GM23338 (cell line): ENCODE results near the gene GOLGB1. TPM values are rescaled to one million over a fixed set of nuclear protein-coding genes. Genes with fewer than 3 reads are reported as not detected.

ENCODE experiments used
- ATAC-seq: fragments of 200-7000 bp; cut with Tn5 transposase; 3 replicates; pipeline ENCODE4 v1.9.1; 2020
- DNase-seq: peaks from one replicate; pipeline ENCODE4 v3.0.0-alpha.2; 2015; ENCODE audit warnings: low spot score
- H2AFZ ChIP-seq: fragments of 200-600 bp; sonication (generic); 2 replicates; pipeline ENCODE4 v1.8.0; 2016; ENCODE audit warnings: antibody characterized with exemption, mild to moderate bottlenecking, moderate library complexity
- H3F3A ChIP-seq: fragments of 200-600 bp; sonication (generic); replicated peaks from 2 replicates; pipeline ENCODE4 v1.8.0; 2017; ENCODE audit warnings: antibody characterized with exemption, mixed run types, low read depth
- H3K27ac ChIP-seq: fragments of 200-600 bp; sonication (generic); 2 replicates; pipeline ENCODE4 v1.6.1; 2016; ENCODE audit warnings: low read depth
- H3K27me3 ChIP-seq: fragments of 200-600 bp; sonication (generic); 2 replicates; pipeline ENCODE4 v1.8.0; 2016; ENCODE audit warnings: mild to moderate bottlenecking, mixed run types, moderate library complexity; ENCODE audit not compliant: insufficient read depth
- H3K36me3 ChIP-seq: fragments of 200-600 bp; sonication (generic); 2 replicates; pipeline ENCODE4 v1.8.0; 2016; ENCODE audit warnings: mild to moderate bottlenecking; ENCODE audit not compliant: insufficient read depth
- H3K4me1 ChIP-seq: fragments of 200-600 bp; sonication (generic); 2 replicates; pipeline ENCODE4 v1.8.0; 2016; ENCODE audit warnings: mild to moderate bottlenecking, moderate library complexity; ENCODE audit not compliant: insufficient read depth
- H3K4me2 ChIP-seq: fragments of 200-600 bp; sonication (generic); 2 replicates; pipeline ENCODE4 v1.7.1; 2017; ENCODE audit warnings: mixed run types
- H3K4me3 ChIP-seq: fragments of 200-600 bp; sonication (generic); 2 replicates; pipeline ENCODE4 v1.6.1; 2016; ENCODE audit warnings: mixed run types
- H3K79me2 ChIP-seq: fragments of 200-600 bp; sonication (generic); replicated peaks from 2 replicates; pipeline ENCODE4 v1.8.0; 2017; ENCODE audit warnings: mild to moderate bottlenecking; ENCODE audit not compliant: insufficient read depth
- H3K9me2 ChIP-seq: fragments of 200-600 bp; sonication (generic); 2 replicates; pipeline ENCODE4 v1.8.0; 2017; ENCODE audit not compliant: insufficient read depth
- H4K20me1 ChIP-seq: fragments of 200-600 bp; sonication (generic); replicated peaks from 2 replicates; pipeline ENCODE4 v1.8.0; 2017; ENCODE audit warnings: mild to moderate bottlenecking; ENCODE audit not compliant: insufficient read depth
- H3K27ac Mint-ChIP-seq: 2 replicates; pipeline ENCODE4 v1.8.0; 2020; ENCODE audit warnings: inconsistent platforms, mild to moderate bottlenecking, moderate library complexity, mixed read lengths
- H3K27me3 Mint-ChIP-seq: 3 replicates; pipeline ENCODE4 v1.8.0; 2022; ENCODE audit warnings: low read depth, mild to moderate bottlenecking, moderate library complexity, mixed read lengths, inconsistent platforms; ENCODE audit not compliant: insufficient read depth, poor library complexity
- H3K36me3 Mint-ChIP-seq: 3 replicates; pipeline ENCODE4 v1.8.0; 2021; ENCODE audit warnings: low read depth, mild to moderate bottlenecking, inconsistent platforms, moderate library complexity, mixed read lengths
- H3K4me1 Mint-ChIP-seq: 3 replicates; pipeline ENCODE4 v1.8.0; 2020; ENCODE audit warnings: mild to moderate bottlenecking, inconsistent platforms, mixed read lengths
- H3K4me3 Mint-ChIP-seq: 3 replicates; pipeline ENCODE4 v1.8.0; 2021; ENCODE audit warnings: moderate library complexity, mild to moderate bottlenecking, inconsistent platforms, mixed read lengths
- H3K9me3 Mint-ChIP-seq: 3 replicates; pipeline ENCODE4 v1.8.0; 2020; ENCODE audit warnings: moderate library complexity, mild to moderate bottlenecking, inconsistent platforms, mixed read lengths
- CREB1 ChIP-seq: fragments of 250-450 bp; sonication (Bioruptor Pico); IDR thresholded peaks from 2 replicates; pipeline ENCODE4 v1.5.0; 2020; ENCODE audit warnings: low read depth, mild to moderate bottlenecking, moderate library complexity
- CTCF ChIP-seq, 2 experiments: fragments of 200-600 bp in 1 of 2; sonication (generic) in 1 of 2; conservative IDR thresholded peaks; 2 replicates each; pipeline versions ENCODE4 v1.5.1 to v1.6.1; 2016 to 2017; ENCODE audit warnings: antibody characterized with exemption in 2 of 2, low read depth in 2 of 2, mild to moderate bottlenecking in 2 of 2, moderate library complexity in 1 of 2
- ETS1 ChIP-seq: IDR thresholded peaks from 2 replicates; pipeline ENCODE4 v1.6.1; 2016; ENCODE audit warnings: antibody characterized with exemption
- EZH2 ChIP-seq: fragments of 200-600 bp; sonication (generic); IDR thresholded peaks from one replicate; pipeline ENCODE4 v1.8.0; 2017; ENCODE audit warnings: antibody characterized with exemption, mild to moderate bottlenecking, low read depth; ENCODE audit not compliant: unreplicated experiment
- EZH2phosphoT487 ChIP-seq: fragments of 200-600 bp; sonication (generic); IDR thresholded peaks from one replicate; pipeline ENCODE4 v1.8.1; 2018; ENCODE audit warnings: antibody characterized with exemption; ENCODE audit not compliant: unreplicated experiment
- JUNB ChIP-seq: IDR thresholded peaks from one replicate; pipeline ENCODE4 v1.6.1; 2016; ENCODE audit warnings: antibody characterized with exemption; ENCODE audit not compliant: unreplicated experiment
- NANOG ChIP-seq: IDR thresholded peaks from 2 replicates; pipeline ENCODE4 v1.6.1; 2016; ENCODE audit warnings: antibody characterized with exemption, borderline replicate concordance
- POLR2AphosphoS5 ChIP-seq: IDR thresholded peaks from 2 replicates; pipeline ENCODE4 v1.6.1; 2016; ENCODE audit warnings: antibody characterized with exemption, low read depth
- REST ChIP-seq: IDR thresholded peaks from one replicate; pipeline ENCODE4 v1.6.1; 2018; ENCODE audit warnings: antibody characterized with exemption; ENCODE audit not compliant: unreplicated experiment
- STAT1 ChIP-seq: IDR thresholded peaks from one replicate; pipeline ENCODE4 v1.6.1; 2016; ENCODE audit warnings: antibody characterized with exemption; ENCODE audit not compliant: unreplicated experiment
- ZNF114 ChIP-seq: fragments of 250-450 bp; sonication (Bioruptor Pico); IDR thresholded peaks from 2 replicates; pipeline ENCODE4 v1.5.0; 2020; ENCODE audit warnings: mild to moderate bottlenecking, moderate library complexity
- ZNF331 ChIP-seq: fragments of 250-450 bp; sonication (Bioruptor Pico); IDR thresholded peaks from 2 replicates; pipeline ENCODE4 v1.5.0; 2020; ENCODE audit warnings: low read depth, mild to moderate bottlenecking, moderate library complexity
- ZNF462 ChIP-seq: fragments of 250-450 bp; sonication (Bioruptor Pico); IDR thresholded peaks from 2 replicates; pipeline ENCODE4 v1.5.0; 2020; ENCODE audit warnings: mild to moderate bottlenecking, moderate library complexity
- polyA plus RNA-seq: library from polyadenylated mRNA; unstranded; fragments of >200 nt; fragmentation: Nextera tagmentation; extraction: Ambion mirVana; gene quantifications from 2 replicates; pipeline ENCODE4 v1.2.1, GENCODE V29; 2016
- total RNA-seq: library from RNA; depleted of rRNA; stranded (reverse); fragments of >200 nt; shearing (Covaris generic); gene quantifications from 2 replicates; pipeline ENCODE4 v1.2.3, GENCODE V29; 2014

The GOLGB1 gene
- total and polyA plus RNA-seq, 2 experiments from 2014 or later = 34.5 to 56.8 TPM

GRCh38 chr3:121796970-121797369, 47.4 kb upstream of the GOLGB1 start:
- H3K9me3 Mint-ChIP-seq = no peaks in the 10 kb centered on the region
- H3K4me3 Mint-ChIP-seq = no peak overlapping the region
- ATAC-seq (no peak), DNase-seq (no peak)
- H3K27ac Mint-ChIP-seq = no peak overlapping the region
- H3F3A ChIP-seq = no peaks in the 10 kb centered on the region
- no peaks in the 10 kb centered on the region for H4K20me1 ChIP-seq
- H3K27me3 ChIP-seq = no peaks in the 10 kb centered on the region
- H3K9me2 ChIP-seq = no peaks in the 10 kb centered on the region
- H3K27ac ChIP-seq = no peak overlapping the region
- H3K36me3 ChIP-seq = 0 out of 2 replicates have a peak, but pooled peaks cover 3% of the 10 kb centered on the region
- H3K4me3 ChIP-seq = no peak overlapping the region
- H3K4me2 ChIP-seq = no peak overlapping the region
- TF ChIP-seq EZH2phosphoT487 = no peak
- no peak for TF ChIP-seq CREB1 (CRISPR knock-in tag)
- TF ChIP-seq STAT1 = no peak
- TF ChIP-seq REST = no peak
- TF ChIP-seq JUNB = no peak
- TF ChIP-seq ZNF331 (CRISPR knock-in tag) = no peak
- TF ChIP-seq CTCF (conservative IDR thresholded peaks at IDR 0.05; ENCODE audit: low read depth in 2 of 2) = no peak
- TF ChIP-seq EZH2 = no peak
- no peak for TF ChIP-seq ZNF114 (CRISPR knock-in tag)
- no peak for TF ChIP-seq ZNF462 (CRISPR knock-in tag)
- TF ChIP-seq NANOG = no peak
- TF ChIP-seq POLR2AphosphoS5 = no peak
- TF ChIP-seq ETS1 = no peak
- peaks cover 8% of the 10 kb centered on the region; the same call in 2 of the 3 replicates for H3K36me3 Mint-ChIP-seq
- H3K4me1 ChIP-seq = no peaks in the 10 kb centered on the region
- H3K4me1 Mint-ChIP-seq = no peaks in the 10 kb centered on the region
- no peaks in the 10 kb centered on the region for H3K27me3 Mint-ChIP-seq
- H2AFZ ChIP-seq = no peak overlapping the region
- no peaks in the 10 kb centered on the region for H3K79me2 ChIP-seq
